CD4-positive, alpha-beta T cell treated with Interleukin-15 for 1 hour (primary cell): ENCODE measurements around the gene ZNF735.
"Not testable (repeated sequence)": the region's sequence is repeated elsewhere in the genome, so short reads cannot be mapped to it uniquely, and the experiment has no call there.

Experiments
- DNase-seq: peaks from one replicate; pipeline ENCODE4 v3.0.0-alpha.2; 2020

The ZNF735 gene

DNA sequence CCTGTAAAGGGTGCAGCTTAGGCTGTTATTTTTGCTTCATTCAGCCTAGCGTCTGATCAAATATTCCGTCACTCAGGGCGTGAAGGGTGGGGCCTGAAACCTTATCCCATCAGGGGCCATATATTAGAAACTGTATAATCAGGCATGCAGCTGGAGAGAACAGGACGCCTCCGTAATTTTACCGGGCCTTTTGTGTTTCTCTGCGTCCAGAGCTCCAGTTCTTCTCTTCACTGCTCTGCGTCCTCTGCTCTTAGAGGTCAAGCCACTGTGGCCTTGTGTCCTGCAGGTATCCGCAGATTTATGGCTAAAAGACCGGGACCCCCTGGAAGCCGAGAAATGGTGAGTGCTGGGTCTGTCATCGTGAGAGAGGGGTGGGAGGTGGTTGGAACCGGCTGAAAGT, at the start of gene ZNF735:
ZNF735 (plus strand) TSS at position 301 of the 400 bp plus-strand sequence; CDS start at position 301, 0 bp downstream.
- no peak for DNase-seq

GRCh38 chr7:64170974-64171373, 36.0 kb upstream of the ZNF735 start:
- not testable (repeated sequence) for DNase-seq

DNA sequence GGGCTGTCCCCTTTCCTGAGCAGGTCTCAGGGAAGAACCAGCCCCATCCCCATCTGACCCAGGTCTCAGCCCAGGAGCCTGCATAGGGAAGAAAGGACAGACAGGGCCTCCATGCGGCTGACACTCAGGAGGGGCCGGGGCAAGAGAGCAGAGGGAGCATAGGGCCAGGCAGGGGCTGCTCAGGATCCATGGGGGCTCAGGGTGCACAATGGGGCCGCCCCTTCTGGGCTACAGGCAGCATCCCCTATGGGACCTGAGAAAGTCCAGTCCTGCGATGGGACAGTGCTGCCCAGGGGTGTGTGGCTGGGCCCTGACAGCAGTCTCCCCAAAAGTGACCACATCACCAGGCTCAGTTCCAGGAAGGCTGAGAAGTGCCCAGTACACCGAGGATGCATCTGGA, 32.7 kb upstream of the ZNF735 start:
- no peak for DNase-seq

GRCh38 chr7:64174941-64175340, 32.1 kb upstream of the ZNF735 start:
- DNase-seq, result no peak

DNA sequence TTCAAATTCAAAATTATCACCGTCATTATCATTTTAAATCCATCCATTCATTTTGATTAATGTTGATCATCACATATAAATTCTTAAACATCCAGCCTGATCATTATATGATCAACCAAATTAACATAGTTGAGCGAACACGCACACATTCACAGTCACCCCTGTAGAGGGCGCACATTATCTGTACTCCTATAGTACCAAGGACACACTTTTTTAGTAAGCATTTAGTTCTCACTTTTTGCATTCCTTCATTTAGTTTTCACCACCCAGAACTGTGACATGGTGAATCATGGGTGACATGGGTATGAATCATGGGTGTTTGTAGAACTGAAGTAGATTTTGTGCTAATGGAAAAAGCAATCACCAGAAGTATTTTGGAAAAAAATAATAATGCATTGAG, 26.0 kb upstream of the ZNF735 start:
- DNase-seq, result no peak

DNA sequence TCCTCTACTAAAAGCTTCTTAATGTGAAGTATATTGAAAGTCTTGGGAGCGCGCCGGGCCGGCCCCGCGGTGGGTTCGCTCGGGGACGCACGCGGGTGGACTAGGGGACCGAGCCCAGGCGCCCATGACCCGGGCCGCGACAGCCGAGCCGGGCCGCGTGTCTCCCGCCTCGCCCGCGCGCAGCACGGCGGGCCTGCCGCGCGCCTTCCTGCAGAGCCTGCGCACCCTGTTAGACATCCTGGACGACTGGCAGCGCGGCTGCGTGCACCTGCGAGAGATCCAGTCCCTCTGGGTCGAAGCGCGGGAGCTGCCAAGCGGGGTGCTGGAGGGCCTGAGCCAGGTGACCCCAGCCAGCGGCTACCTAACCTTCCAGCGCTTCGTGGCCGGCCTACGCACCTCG, 25.4 kb upstream of the ZNF735 start:
- no peak for DNase-seq

DNA sequence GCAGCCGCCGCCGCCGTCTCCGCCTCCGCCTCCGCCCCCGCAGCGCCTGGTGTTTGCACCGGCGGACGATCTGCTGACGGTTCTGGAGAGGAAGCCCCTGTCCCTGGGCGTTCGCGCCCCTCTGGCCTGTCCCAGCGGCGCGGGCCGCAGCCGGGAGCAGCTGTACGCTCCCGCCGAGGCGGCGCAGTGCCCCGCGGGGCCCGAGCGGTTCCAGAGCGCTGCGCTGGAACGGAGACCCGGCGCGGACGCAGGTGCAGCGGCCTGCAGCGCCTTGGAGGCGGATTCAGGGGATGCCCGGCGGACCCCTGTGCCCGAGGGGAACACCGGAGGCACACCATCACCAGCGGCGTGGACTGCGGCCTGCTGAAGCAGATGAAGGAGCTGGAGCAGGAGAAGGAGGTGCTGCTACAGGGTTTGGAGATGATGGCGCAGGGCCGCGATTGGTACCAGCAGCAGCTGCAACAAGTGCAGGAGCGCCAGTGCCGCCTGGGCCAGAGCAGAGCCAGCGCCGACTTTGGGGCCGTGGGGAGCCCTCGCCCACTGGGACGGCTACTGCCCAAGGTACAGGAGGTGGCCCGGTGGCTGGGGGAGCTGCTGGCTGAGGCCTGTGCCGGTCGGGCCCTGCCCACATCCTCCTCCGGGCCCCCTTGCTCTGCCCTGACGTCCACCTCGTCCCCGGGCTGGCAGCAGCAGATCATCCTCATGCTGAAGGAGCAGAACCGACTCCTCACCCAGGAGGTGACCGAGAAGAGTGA, 24.8 kb upstream of the ZNF735 start:
- DNase-seq, result no peak

DNA sequence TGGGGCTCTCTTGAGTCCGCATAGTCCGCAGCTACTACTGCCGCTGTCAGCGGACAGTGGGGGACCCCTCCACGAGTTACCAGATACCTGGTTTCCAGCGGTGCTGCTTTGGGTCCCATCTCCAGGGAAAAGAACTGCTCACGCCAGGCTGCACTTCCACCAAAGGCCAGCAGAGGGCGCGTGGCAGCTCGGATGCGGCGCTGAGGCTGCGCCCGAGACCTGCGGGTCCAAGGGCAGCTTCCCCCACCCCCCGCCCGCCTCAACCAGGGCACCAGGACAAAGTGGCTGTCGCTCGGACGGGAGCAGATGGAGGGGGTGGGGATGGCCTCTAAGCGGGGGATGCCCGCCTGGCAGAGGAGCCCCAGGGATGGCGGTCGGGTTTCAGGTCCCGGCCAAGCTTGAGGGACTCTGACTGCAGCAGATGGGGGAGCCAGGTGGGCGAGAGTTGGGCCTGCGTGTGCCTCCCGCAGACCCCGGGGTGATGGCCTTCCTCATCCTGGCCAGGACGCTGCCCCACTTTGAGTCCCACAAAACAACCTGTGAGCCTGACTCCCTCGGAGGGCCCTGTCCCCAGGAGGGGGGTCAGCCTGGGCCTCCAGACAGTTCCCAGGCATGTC, 23.8 kb upstream of the ZNF735 start:
- DNase-seq, result no peak

DNA sequence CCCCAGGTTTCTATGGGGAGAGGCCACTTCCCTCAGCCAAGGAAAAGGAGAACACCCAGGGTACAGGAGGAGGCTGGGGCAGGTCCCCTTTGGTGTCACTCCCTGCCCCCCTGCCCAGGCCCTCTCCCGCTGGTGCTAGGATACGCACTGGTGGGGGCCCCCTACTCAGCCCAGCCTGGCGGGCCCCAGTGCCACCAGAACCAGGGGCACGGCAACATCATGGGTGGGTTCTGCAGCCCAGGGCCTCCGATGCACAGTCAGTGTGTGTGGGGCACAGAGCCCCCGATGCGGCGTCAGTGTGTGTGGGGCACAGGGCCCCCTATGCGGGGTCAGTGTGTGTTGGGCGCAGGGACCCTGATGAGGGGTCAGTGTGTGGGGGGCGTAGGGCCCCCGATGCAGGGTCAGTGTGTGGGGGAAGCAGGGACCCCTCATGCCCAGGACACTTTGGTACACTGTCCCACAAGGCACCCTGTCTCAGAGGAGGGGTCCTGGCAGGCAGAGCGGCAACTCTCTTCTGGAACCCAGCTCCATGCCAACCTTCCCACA, 23.1 kb upstream of the ZNF735 start:
- no peak for DNase-seq

- DNase-seq, result no peak
These were observed 22.6 kb upstream of the ZNF735 start for GRCh38 chr7:64184376-64184775.

DNA sequence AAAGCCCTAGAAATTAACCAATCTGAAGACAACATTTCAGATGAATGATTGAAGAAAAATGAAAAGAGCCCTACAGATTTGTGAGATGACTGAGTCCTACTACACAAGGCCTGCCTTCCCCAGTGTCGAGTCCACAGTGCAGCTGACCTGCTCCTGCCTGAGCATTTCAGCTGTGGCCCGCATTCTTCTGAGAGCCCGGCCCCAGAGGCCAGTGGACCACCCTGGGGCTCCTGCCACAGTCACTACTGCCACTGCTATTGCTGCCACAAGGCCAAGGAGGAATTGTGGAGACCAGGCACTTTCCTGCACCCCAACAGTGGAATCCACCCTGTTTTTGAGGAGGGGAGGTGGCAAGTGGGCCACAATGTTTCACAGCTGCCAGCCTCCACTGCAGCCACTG, 19.6 kb upstream of the ZNF735 start:
- DNase-seq, result no peak

DNA sequence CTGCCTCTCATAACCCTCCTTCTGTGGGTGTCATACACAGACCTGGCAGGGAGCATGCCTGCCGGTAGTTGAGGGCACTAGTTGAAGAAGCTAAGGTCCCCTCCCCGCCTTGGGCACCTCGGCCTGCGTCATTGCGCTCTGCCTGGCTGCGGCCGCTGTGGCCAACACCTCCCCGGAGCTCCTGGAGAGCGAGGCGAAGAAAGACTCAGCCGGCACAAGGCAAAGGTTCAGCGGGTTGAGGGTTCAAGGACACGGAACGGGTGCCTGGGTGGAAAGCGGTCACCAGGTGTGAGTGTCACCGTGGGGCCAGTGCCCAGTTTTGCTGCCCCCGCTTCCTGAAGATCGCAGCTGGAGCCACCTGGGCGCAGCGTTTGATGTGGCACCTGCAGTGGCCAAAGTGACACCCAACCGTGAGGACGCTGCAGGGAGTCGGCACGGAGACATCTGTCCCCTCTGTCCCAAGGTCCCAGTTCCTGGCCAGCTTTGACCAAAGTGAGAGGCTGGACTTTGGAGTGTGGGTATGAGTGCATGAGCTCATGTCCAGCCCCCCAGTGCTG, 14.8 kb upstream of the ZNF735 start:
- no peak for DNase-seq

GRCh38 chr7:64192775-64193174, 14.2 kb upstream of the ZNF735 start:
- no peak for DNase-seq

DNA sequence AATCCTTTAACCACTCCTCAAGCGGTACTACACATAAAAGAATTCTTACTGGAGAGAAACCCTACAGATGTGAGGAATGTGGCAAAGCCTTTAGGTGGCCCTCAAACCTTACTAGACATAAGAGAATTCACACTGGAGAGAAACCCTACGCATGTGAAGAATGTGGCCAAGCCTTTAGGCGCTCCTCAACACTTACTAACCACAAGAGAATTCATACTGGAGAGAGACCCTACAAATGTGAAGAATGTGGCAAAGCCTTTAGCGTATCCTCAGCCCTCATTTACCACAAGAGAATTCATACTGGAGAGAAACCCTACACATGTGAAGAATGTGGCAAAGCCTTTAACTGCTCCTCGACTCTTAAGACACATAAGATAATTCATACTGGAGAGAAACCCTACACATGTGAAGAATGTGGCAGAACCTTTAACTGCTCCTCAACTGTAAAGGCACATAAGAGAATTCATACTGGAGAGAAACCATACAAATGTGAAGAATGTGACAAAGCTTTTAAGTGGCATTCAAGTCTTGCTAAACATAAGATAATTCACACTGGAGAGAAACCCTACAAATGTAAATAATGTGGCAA, 12.8 kb downstream of the ZNF735 start:
- DNase-seq, result not testable (repeated sequence)

- no peak for DNase-seq
These were observed 16.4 kb downstream of the ZNF735 start for GRCh38 chr7:64223366-64223765.

DNA sequence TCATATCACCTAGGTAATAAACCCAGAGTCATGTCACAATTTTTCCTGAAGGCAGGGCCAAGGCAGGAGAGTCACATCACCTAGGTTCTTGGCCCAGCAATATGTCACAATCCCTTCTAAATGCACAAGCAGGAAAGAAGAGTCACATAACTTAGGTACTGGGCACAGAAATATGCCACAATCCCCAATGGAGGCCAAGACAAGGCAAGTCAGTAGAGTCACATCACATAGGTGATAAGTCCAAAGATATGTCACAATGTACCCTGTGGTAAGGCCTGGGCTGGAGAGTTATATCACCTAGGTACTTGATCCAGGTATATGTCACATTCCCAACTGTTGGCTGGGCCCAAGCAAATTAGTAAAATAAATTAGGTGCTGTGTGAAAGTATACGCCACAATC, 21.2 kb downstream of the ZNF735 start, which contains the start of gene ZNF679:
ZNF679 (plus strand) TSS at position 301 of the 400 bp plus-strand sequence. CDS start 20,644 bp downstream, outside the sequence.
- not testable (repeated sequence) for DNase-seq

DNA sequence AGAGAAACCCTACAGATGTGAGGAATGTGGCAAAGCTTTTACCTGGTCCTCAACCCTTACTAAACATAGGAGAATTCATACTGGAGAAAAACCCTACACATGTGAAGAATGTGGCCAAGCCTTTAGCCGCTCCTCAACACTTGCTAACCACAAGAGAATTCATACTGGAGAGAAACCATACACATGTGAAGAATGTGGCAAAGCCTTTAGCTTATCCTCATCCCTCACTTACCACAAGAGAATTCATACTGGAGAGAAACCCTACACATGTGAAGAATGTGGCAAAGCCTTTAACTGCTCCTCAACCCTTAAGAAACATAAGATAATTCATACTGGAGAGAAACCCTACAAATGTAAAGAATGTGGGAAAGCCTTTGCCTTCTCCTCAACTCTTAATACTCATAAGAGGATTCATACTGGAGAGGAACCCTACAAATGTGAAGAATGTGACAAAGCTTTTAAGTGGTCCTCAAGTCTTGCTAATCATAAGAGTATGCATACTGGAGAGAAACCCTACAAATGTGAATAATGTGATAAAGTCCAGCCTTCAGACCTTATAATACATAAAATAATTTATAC, 59.4 kb downstream of the ZNF735 start:
- DNase-seq, result no peak
